ENCODE measurements around the gene RHOB. TPM values are rescaled to one million over a fixed set of nuclear protein-coding genes. Genes with fewer than 3 reads are reported as not detected.
A peak's percentile ranks its signal among the peaks of the same experiment; 100 is the strongest.
"Not testable (repeated sequence)": the region's sequence is repeated elsewhere in the genome, so short reads cannot be mapped to it uniquely, and the experiment has no call there.

RHOB gene
- total RNA-seq, 2 donors from 2014 or later = 391 to 554 TPM

DNA sequence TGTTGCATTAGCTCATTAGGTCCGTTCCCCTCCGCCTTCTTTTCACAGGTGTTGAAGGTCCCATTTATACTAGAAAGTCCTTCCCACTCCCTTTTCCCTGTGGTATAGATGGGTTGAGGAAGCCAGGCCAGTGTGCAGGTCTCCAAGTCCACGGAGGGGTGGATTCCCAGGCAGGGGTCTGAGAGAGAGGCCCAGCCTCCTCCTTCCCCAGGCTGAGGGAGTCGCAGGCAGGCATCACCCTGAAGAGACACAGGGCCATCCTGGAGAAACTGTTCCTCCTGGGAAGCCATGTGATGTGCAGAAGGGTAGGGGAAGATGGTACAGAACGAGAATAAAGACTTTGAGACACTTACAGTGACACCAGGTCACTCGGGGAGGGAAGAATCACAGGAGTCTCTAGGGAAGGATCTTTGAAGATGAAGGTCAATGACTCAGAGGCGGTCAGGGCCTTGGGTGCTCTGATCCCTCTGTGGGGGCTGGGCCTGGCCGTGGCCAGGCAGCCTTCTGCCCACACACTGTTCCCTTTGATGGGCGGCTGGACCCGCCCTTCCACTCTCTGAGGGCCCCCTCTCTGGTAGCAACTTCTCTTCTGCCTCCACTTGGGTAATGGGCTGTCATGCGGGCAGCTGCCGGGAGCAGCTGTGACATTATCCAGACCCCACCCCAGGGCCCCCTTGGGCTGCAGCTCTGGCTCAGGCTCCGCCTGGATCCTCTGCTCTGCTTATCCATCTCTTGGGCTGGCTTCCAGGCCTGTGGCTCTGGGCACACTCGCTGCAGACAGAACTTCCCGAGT, 45.1 kb downstream of the RHOB start:
- Histone ChIP-seq H3K9me3 (no peaks in the 10 kb centered on the region), H3K27me3 (replicated peaks; ENCODE audit: insufficient read depth) (no peaks in the 10 kb centered on the region), H3K36me3 (no peaks in the 10 kb centered on the region), H3K27ac (no peak overlapping the region), H3K4me1 (replicated peaks) (no peaks in the 10 kb centered on the region), H3K4me3 (no peak overlapping the region)
- no peak for DNase-seq (ENCODE audit: low spot score)
- TF ChIP-seq POLR2AphosphoS5 (IDR thresholded peaks at IDR 0.05) = no peak
- TF ChIP-seq POLR2A (IDR thresholded peaks at IDR 0.05) = no peak
- TF ChIP-seq CTCF (IDR thresholded peaks at IDR 0.05) = no peak
- 76% methylated on average over 15 of the region's 15 CpGs for WGBS
- intact Hi-C loops (cut with DNase I) = no loop called here

- DNase-seq (ENCODE audit: low spot score); H3K4me3 ChIP-seq; H3K27ac ChIP-seq; H3K36me3 ChIP-seq; H3K9me3 ChIP-seq; H3K4me1 ChIP-seq (replicated peaks); intact Hi-C loops (cut with DNase I); H3K27me3 ChIP-seq (replicated peaks; ENCODE audit: insufficient read depth): not testable (repeated sequence)
- WGBS = 100% methylated on average over 3 of the region's 3 CpGs
Measured at GRCh38 chr2:20493095-20493494, 46.2 kb downstream of the RHOB start.

- Histone ChIP-seq H3K36me3 (no peaks in the 10 kb centered on the region), H3K27me3 (replicated peaks; ENCODE audit: insufficient read depth) (no peaks in the 10 kb centered on the region), H3K4me3 (no peak overlapping the region), H3K27ac (no peak overlapping the region), H3K9me3 (no peaks in the 10 kb centered on the region), H3K4me1 (replicated peaks) (no peaks in the 10 kb centered on the region)
- TF ChIP-seq POLR2AphosphoS5 (IDR thresholded peaks at IDR 0.05) = no peak
- no peak for TF ChIP-seq CTCF (IDR thresholded peaks at IDR 0.05)
- TF ChIP-seq POLR2A (IDR thresholded peaks at IDR 0.05) = no peak
- intact Hi-C loops (cut with DNase I) = no loop called here
- DNase-seq (ENCODE audit: low spot score) = no peak
- 58% methylated on average over 1 of the region's 1 CpG for WGBS
Measured at GRCh38 chr2:20494241-20494640, 47.4 kb downstream of the RHOB start.

DNA sequence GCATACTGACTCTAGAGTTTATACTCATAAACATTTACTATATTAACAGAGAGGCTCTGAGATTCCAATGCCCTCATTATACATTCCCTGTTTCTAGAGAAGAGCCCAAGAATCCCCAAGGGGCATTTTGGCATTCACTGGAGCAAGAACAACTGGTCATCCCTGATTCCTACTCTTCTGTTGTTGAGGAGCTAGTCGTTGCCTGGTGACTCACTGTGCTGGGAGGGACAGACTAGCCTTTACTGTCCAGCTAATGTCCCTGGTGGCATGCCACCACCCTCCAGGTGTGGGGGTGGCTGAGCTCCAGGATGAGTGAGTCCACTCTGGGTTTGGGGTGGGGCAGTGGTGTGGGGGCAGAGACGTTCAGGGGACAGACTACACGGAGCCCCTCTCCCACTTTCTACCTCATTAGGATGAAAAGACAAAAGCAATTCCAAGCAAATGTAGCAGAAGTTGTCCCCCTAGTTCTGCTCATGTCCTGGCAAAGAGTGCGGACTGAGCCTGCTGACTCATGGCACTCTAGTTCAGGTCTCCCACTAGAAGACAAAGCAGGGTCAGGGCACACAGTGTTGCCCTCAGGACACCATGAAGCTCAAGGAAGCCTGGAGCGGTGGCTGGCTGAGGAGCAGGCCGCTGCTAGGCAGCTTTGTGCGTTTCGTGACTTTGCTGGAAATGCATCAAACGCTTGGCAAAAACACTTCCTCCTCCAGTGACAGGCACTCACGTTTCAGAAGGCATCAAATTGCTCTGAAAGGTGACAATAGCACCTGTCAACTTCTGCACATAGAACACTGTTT, 49.4 kb downstream of the RHOB start:
- TF ChIP-seq POLR2A (IDR thresholded peaks at IDR 0.05) = no peak
- TF ChIP-seq POLR2AphosphoS5 (IDR thresholded peaks at IDR 0.05) = no peak
- no peak for TF ChIP-seq CTCF (IDR thresholded peaks at IDR 0.05)
- no peaks in the 10 kb centered on the region for H3K9me3 ChIP-seq
- no peak overlapping the region for H3K4me3 ChIP-seq
- 37% methylated on average over 10 of the region's 10 CpGs for WGBS
- no peaks in the 10 kb centered on the region for H3K4me1 ChIP-seq (replicated peaks)
- H3K36me3 ChIP-seq = no peaks in the 10 kb centered on the region
- intact Hi-C loops (cut with DNase I) = no loop called here
- DNase-seq (ENCODE audit: low spot score) = peak; percentile 27
- no peaks in the 10 kb centered on the region for H3K27me3 ChIP-seq (replicated peaks; ENCODE audit: insufficient read depth)
- H3K27ac ChIP-seq = no peak overlapping the region

- Histone ChIP-seq H3K4me1 (replicated peaks) (no peaks in the 10 kb centered on the region), H3K27me3 (replicated peaks; ENCODE audit: insufficient read depth) (no peaks in the 10 kb centered on the region), H3K9me3 (no peaks in the 10 kb centered on the region), H3K27ac (no peak overlapping the region), H3K4me3 (no peak overlapping the region), H3K36me3 (no peaks in the 10 kb centered on the region)
- 87% methylated on average over 11 of the region's 11 CpGs for WGBS
- TF ChIP-seq CTCF (IDR thresholded peaks at IDR 0.05) (no peak), POLR2A (IDR thresholded peaks at IDR 0.05) (no peak), POLR2AphosphoS5 (IDR thresholded peaks at IDR 0.05) (no peak)
- intact Hi-C loops (cut with DNase I) = no loop called here
- DNase-seq (ENCODE audit: low spot score) = no peak
Measured at GRCh38 chr2:20496942-20497341, 50.1 kb downstream of the RHOB start.

Small RNAs within 50 kb of the gene (small RNA-seq; reads per million reads assigned to genes)
- gene RF00019 (0 reads per million in 2 donors), gene RNA5SP86 (0 reads per million in 2 donors)

Other genes with a start within 250 kb of the RHOB start
- 100 to 1,000 TPM; 103 to 167 TPM for gene SDC1, start 221.9 kb upstream of the RHOB start, total RNA-seq
- gene PUM2, start 96.2 kb upstream of the RHOB start, total RNA-seq = 10 to 100 TPM; 60.8 to 89.0 TPM
- gene HS1BP3, start 204.0 kb downstream of the RHOB start, total RNA-seq = 10 to 100 TPM; 29.9 to 39.4 TPM
- 1 to 10 TPM; 3.3 to 7.0 TPM for gene GDF7, start 220.1 kb downstream of the RHOB start, total RNA-seq

All from prostate gland (tissue), 2 donors.